Memory B cell (primary cell): ENCODE results near the gene KCNAB1.
"Not testable (repeated sequence)": the region's sequence is repeated elsewhere in the genome, so short reads cannot be mapped to it uniquely, and the experiment has no call there.

ENCODE experiments used
- ATAC-seq: fragments of 150-1000 bp; cut with Tn5 transposase; 2 replicates; pipeline ENCODE4 v1.10.0; 2021; ENCODE audit warnings: low read depth, mild to moderate bottlenecking, moderate library complexity
- DNase-seq, 2 donors: peaks; one replicate each; pipeline ENCODE4 v3.0.0; 2022; ENCODE audit warnings: low spot score in 2 of 2
- H3K27ac Mint-ChIP-seq: one replicate; pipeline ENCODE4 v1.8.0; 2022; ENCODE audit warnings: mild to moderate bottlenecking, moderate library complexity, mixed read lengths
- H3K27me3 Mint-ChIP-seq: one replicate; pipeline ENCODE4 v1.8.0; 2022; ENCODE audit warnings: mixed read lengths
- H3K36me3 Mint-ChIP-seq: one replicate; pipeline ENCODE4 v1.8.0; 2022; ENCODE audit warnings: mild to moderate bottlenecking, mixed read lengths
- H3K4me1 Mint-ChIP-seq: one replicate; pipeline ENCODE4 v1.8.0; 2022; ENCODE audit warnings: mixed read lengths
- H3K4me3 Mint-ChIP-seq: one replicate; pipeline ENCODE4 v1.8.0; 2022; ENCODE audit warnings: mild to moderate bottlenecking, moderate library complexity, mixed read lengths
- H3K9me3 Mint-ChIP-seq: one replicate; pipeline ENCODE4 v1.8.0; 2022; ENCODE audit warnings: mixed read lengths

The KCNAB1 gene

GRCh38 chr3:156109989-156110388, 10.4 kb upstream of the KCNAB1 start:
- Mint-ChIP-seq H3K4me3 (no peak overlapping the region), H3K36me3 (no peaks in the 10 kb centered on the region), H3K27ac (no peak overlapping the region), H3K27me3 (peaks cover 8% of the 10 kb centered on the region), H3K9me3 (no peaks in the 10 kb centered on the region), H3K4me1 (no peaks in the 10 kb centered on the region)
- DNase-seq = no peak
- no peak for ATAC-seq

GRCh38 chr3:156126467-156126866, 6.1 kb downstream of the KCNAB1 start:
- H3K9me3 Mint-ChIP-seq = no peaks in the 10 kb centered on the region
- no peaks in the 10 kb centered on the region for H3K36me3 Mint-ChIP-seq
- no peak overlapping the region for H3K27ac Mint-ChIP-seq
- peaks cover 5% of the 10 kb centered on the region for H3K27me3 Mint-ChIP-seq
- no peaks in the 10 kb centered on the region for H3K4me1 Mint-ChIP-seq
- ATAC-seq (no peak), DNase-seq (no peak)
- no peak overlapping the region for H3K4me3 Mint-ChIP-seq

GRCh38 chr3:156131241-156131640, 10.9 kb downstream of the KCNAB1 start:
- no peaks in the 10 kb centered on the region for H3K9me3 Mint-ChIP-seq
- no peak overlapping the region for H3K4me3 Mint-ChIP-seq
- no peaks in the 10 kb centered on the region for H3K4me1 Mint-ChIP-seq
- ATAC-seq (no peak), DNase-seq (no peak)
- no peak overlapping the region for H3K27ac Mint-ChIP-seq
- peaks cover 6% of the 10 kb centered on the region for H3K27me3 Mint-ChIP-seq
- no peaks in the 10 kb centered on the region for H3K36me3 Mint-ChIP-seq

- Mint-ChIP-seq H3K27me3 (peaks cover 6% of the 10 kb centered on the region), H3K4me1 (no peaks in the 10 kb centered on the region), H3K9me3 (no peaks in the 10 kb centered on the region), H3K36me3 (no peaks in the 10 kb centered on the region), H3K27ac (no peak overlapping the region), H3K4me3 (no peak overlapping the region)
- no peak for DNase-seq
- no peak for ATAC-seq
Observed at GRCh38 chr3:156131799-156132198, 11.4 kb downstream of the KCNAB1 start.

- H3K27ac Mint-ChIP-seq = no peak overlapping the region
Observed at GRCh38 chr3:156132313-156132712, 11.9 kb downstream of the KCNAB1 start.

GRCh38 chr3:156133076-156133475, 12.7 kb downstream of the KCNAB1 start:
- no peak overlapping the region for H3K4me3 Mint-ChIP-seq
- no peak for ATAC-seq

More at GRCh38 chr3:156132313-156132712, 11.9 kb downstream of the KCNAB1 start:
- no peak for DNase-seq
- Mint-ChIP-seq H3K27me3 (peaks cover 6% of the 10 kb centered on the region), H3K36me3 (no peaks in the 10 kb centered on the region), H3K4me3 (no peak overlapping the region), H3K9me3 (no peaks in the 10 kb centered on the region), H3K4me1 (peaks cover 3% of the 10 kb centered on the region)
- no peak for ATAC-seq

GRCh38 chr3:156135921-156136638, 15.7 kb downstream of the KCNAB1 start:
- no peaks in the 10 kb centered on the region for H3K9me3 Mint-ChIP-seq
- no peak for DNase-seq
- no peak for ATAC-seq
- H3K36me3 Mint-ChIP-seq = no peaks in the 10 kb centered on the region
- no peak overlapping the region for H3K4me3 Mint-ChIP-seq
- H3K27ac Mint-ChIP-seq = no peak overlapping the region
- H3K4me1 Mint-ChIP-seq = peaks cover 4% of the 10 kb centered on the region
- H3K27me3 Mint-ChIP-seq = peaks cover 12% of the 10 kb centered on the region

More at GRCh38 chr3:156133076-156133475, 12.7 kb downstream of the KCNAB1 start:
- Mint-ChIP-seq H3K27ac (no peak overlapping the region), H3K27me3 (peaks cover 9% of the 10 kb centered on the region), H3K36me3 (no peaks in the 10 kb centered on the region), H3K9me3 (no peaks in the 10 kb centered on the region), H3K4me1 (peaks cover 4% of the 10 kb centered on the region)
- DNase-seq = no peak

GRCh38 chr3:156137397-156137796, 17.0 kb downstream of the KCNAB1 start:
- ATAC-seq = peak; percentile 72
- H3K4me1 Mint-ChIP-seq, DNase-seq, H3K27ac Mint-ChIP-seq, H3K27me3 Mint-ChIP-seq, H3K4me3 Mint-ChIP-seq, H3K9me3 Mint-ChIP-seq, H3K36me3 Mint-ChIP-seq: not testable (repeated sequence)

GRCh38 chr3:156140001-156140595, 19.7 kb downstream of the KCNAB1 start:
- no peak for ATAC-seq
- peaks cover 4% of the 10 kb centered on the region for H3K4me1 Mint-ChIP-seq
- H3K9me3 Mint-ChIP-seq = no peaks in the 10 kb centered on the region
- DNase-seq = no peak
- H3K36me3 Mint-ChIP-seq = no peaks in the 10 kb centered on the region
- no peak overlapping the region for H3K4me3 Mint-ChIP-seq
- peaks cover 9% of the 10 kb centered on the region for H3K27me3 Mint-ChIP-seq
- H3K27ac Mint-ChIP-seq = no peak overlapping the region

- DNase-seq (no peak), ATAC-seq (no peak)
- Mint-ChIP-seq H3K4me3 (no peak overlapping the region), H3K27me3 (peaks cover 9% of the 10 kb centered on the region), H3K36me3 (no peaks in the 10 kb centered on the region), H3K9me3 (no peaks in the 10 kb centered on the region), H3K4me1 (no peaks in the 10 kb centered on the region), H3K27ac (no peak overlapping the region)
Observed at GRCh38 chr3:156142702-156143101, 22.3 kb downstream of the KCNAB1 start.

- DNase-seq (no peak), ATAC-seq (no peak)
- Mint-ChIP-seq H3K4me3 (no peak overlapping the region), H3K9me3 (no peaks in the 10 kb centered on the region), H3K36me3 (no peaks in the 10 kb centered on the region), H3K4me1 (no peaks in the 10 kb centered on the region), H3K27ac (no peak overlapping the region), H3K27me3 (peaks cover 9% of the 10 kb centered on the region)
Observed at GRCh38 chr3:156143136-156143535, 22.8 kb downstream of the KCNAB1 start.

- peaks cover 1% of the 10 kb centered on the region for H3K4me1 Mint-ChIP-seq
- no peak for DNase-seq
- H3K9me3 Mint-ChIP-seq = no peaks in the 10 kb centered on the region
- no peak for ATAC-seq
- H3K4me3 Mint-ChIP-seq = no peak overlapping the region
- no peak overlapping the region for H3K27ac Mint-ChIP-seq
- no peaks in the 10 kb centered on the region for H3K36me3 Mint-ChIP-seq
- H3K27me3 Mint-ChIP-seq = peaks cover 9% of the 10 kb centered on the region
Observed at GRCh38 chr3:156144060-156144459, 23.7 kb downstream of the KCNAB1 start.

GRCh38 chr3:156145866-156146265, 25.5 kb downstream of the KCNAB1 start:
- DNase-seq (no peak), ATAC-seq (no peak)
- Mint-ChIP-seq H3K36me3 (no peaks in the 10 kb centered on the region), H3K27me3 (peaks cover 6% of the 10 kb centered on the region), H3K4me3 (no peak overlapping the region), H3K4me1 (peaks cover 3% of the 10 kb centered on the region), H3K9me3 (no peaks in the 10 kb centered on the region), H3K27ac (no peak overlapping the region)

GRCh38 chr3:156148345-156148945, 28.1 kb downstream of the KCNAB1 start:
- H3K36me3 Mint-ChIP-seq = no peaks in the 10 kb centered on the region
- no peaks in the 10 kb centered on the region for H3K9me3 Mint-ChIP-seq
- H3K4me1 Mint-ChIP-seq = peaks cover 3% of the 10 kb centered on the region
- H3K27ac Mint-ChIP-seq = no peak overlapping the region
- DNase-seq (no peak), ATAC-seq (no peak)
- H3K27me3 Mint-ChIP-seq = peaks cover 4% of the 10 kb centered on the region
- H3K4me3 Mint-ChIP-seq = no peak overlapping the region
